Endothelial cell of umbilical vein (primary cell): ENCODE measurements around the gene PRDM16. TPM values are rescaled to one million over a fixed set of nuclear protein-coding genes. Genes with fewer than 3 reads are reported as not detected.

Source experiments
- BruUV-seq: library from RNA; stranded (reverse); fragments of 400-500 nt; replicated peaks from 2 replicates; lab custom pipeline; 2021; lab: Mats Ljungman, UMichigan
- CTCF ChIA-PET: fragments of 300-600, 350-600 bp; sonication (Branson Sonifier 250); formaldehyde crosslinking; loops from one replicate; lab custom pipeline; 2021; ENCODE audit warnings: antibody characterized with exemption, inconsistent platforms; lab: Charles Lee
- POLR2A ChIA-PET: fragments of 300-600, 350-600 bp; sonication (Branson Sonifier 250); formaldehyde crosslinking; loops from one replicate; lab custom pipeline; 2021; ENCODE audit warnings: antibody characterized with exemption, inconsistent platforms; lab: Charles Lee
- DNase-seq: peaks from one replicate; pipeline ENCODE4 v3.0.0-alpha.2; 2011; ENCODE audit warnings: low read depth, low spot score
- FAIRE-seq: peaks from 2 replicates; lab custom pipeline; 2011; peaks lifted over from hg19 to GRCh38; lab: Jason Lieb, UNC
- H2AFZ ChIP-seq: 2 replicates; pipeline ENCODE4 v1.6.0; 2012; ENCODE audit warnings: low read depth, low read length, control low read depth, inconsistent platforms
- H3K27ac ChIP-seq: 2 replicates; pipeline ENCODE4 v1.5.1; 2011; ENCODE audit warnings: low read depth, mild to moderate bottlenecking, control low read depth, low read length, moderate library complexity; ENCODE audit not compliant: insufficient read depth
- H3K27me3 ChIP-seq, 2 experiments: 2 replicates each; pipeline versions ENCODE4 v1.6.0 to v1.6.1; 2011; ENCODE audit warnings: low read length in 2 of 2, mixed read lengths in 1 of 2; ENCODE audit not compliant: control insufficient read depth in 2 of 2, insufficient read depth in 2 of 2
- H3K36me3 ChIP-seq, 2 experiments: 2 replicates in 1 of 2; 3 replicates in 1 of 2; pipeline ENCODE4 v1.5.1; 2011; ENCODE audit warnings: low read length in 2 of 2, mild to moderate bottlenecking in 1 of 2, moderate library complexity in 1 of 2; ENCODE audit not compliant: control insufficient read depth in 2 of 2, insufficient read depth in 2 of 2; ENCODE audit errors: extremely low read depth in 1 of 2
- H3K4me1 ChIP-seq: 3 replicates; pipeline ENCODE4 v1.5.1; 2011; ENCODE audit warnings: mild to moderate bottlenecking, low read length; ENCODE audit not compliant: control insufficient read depth, insufficient read depth; ENCODE audit errors: extremely low read depth
- H3K4me2 ChIP-seq: 2 replicates; pipeline ENCODE4 v1.6.1; 2011; ENCODE audit warnings: low read length, control low read depth, mixed read lengths; ENCODE audit not compliant: insufficient read depth
- H3K4me3 ChIP-seq, 3 experiments: fragments of 200-600 bp in 1 of 3; sonication (generic), shearing (Covaris generic) in 1 of 3; replicated peaks in 1 of 3; 2 replicates each; pipeline ENCODE4 v1.5.1; 2011 to 2016; ENCODE audit warnings: control low read depth in 3 of 3, low read length in 3 of 3, mild to moderate bottlenecking in 2 of 3, inconsistent platforms in 1 of 3, low read depth in 1 of 3, moderate library complexity in 1 of 3; ENCODE audit not compliant: insufficient read depth in 1 of 3
- H3K79me2 ChIP-seq: 2 replicates; pipeline ENCODE4 v1.6.0; 2012; ENCODE audit warnings: low read length, inconsistent platforms; ENCODE audit not compliant: control insufficient read depth, insufficient read depth
- H3K9ac ChIP-seq: replicated peaks from 2 replicates; pipeline ENCODE3; 2011; ENCODE audit warnings: low read length, control low read depth; ENCODE audit not compliant: insufficient read depth; ENCODE audit errors: extremely low read depth
- H3K9me1 ChIP-seq: replicated peaks from 3 replicates; pipeline ENCODE4 v1.6.0; 2011; ENCODE audit warnings: mild to moderate bottlenecking, low read length; ENCODE audit not compliant: control insufficient read depth, insufficient read depth; ENCODE audit errors: extremely low read depth
- H3K9me3 ChIP-seq: replicated peaks from 2 replicates; pipeline ENCODE4 v1.5.1; 2012; ENCODE audit warnings: low read length, inconsistent platforms; ENCODE audit not compliant: control insufficient read depth, insufficient read depth
- H4K20me1 ChIP-seq: replicated peaks from 2 replicates; pipeline ENCODE3; 2011; ENCODE audit warnings: mild to moderate bottlenecking, low read length; ENCODE audit not compliant: control insufficient read depth, insufficient read depth; ENCODE audit errors: extremely low read depth
- EZH2 ChIP-seq: IDR thresholded peaks from 2 replicates; pipeline ENCODE4 v1.6.1; 2012; ENCODE audit warnings: borderline replicate concordance, low read depth, mild to moderate bottlenecking, moderate library complexity, low read length, inconsistent platforms; ENCODE audit not compliant: severe bottlenecking
- GATA2 ChIP-seq: IDR thresholded peaks from 2 replicates; pipeline ENCODE4 v1.7.0; 2011; ENCODE audit warnings: low read depth, mild to moderate bottlenecking, moderate library complexity, mixed read lengths, low read length; ENCODE audit not compliant: insufficient read length, insufficient read depth
- MYC ChIP-seq: IDR thresholded peaks from one replicate; pipeline ENCODE4 v1.6.1; 2011; ENCODE audit warnings: mild to moderate bottlenecking, low read depth, low read length
- POLR2A ChIP-seq: IDR thresholded peaks from 2 replicates; pipeline ENCODE4 v1.6.1; 2012; ENCODE audit warnings: low read depth, mild to moderate bottlenecking, control low read depth, low read length
- POLR2AphosphoS5 ChIP-seq: IDR thresholded peaks from 2 replicates; pipeline ENCODE4 v1.6.1; 2012; ENCODE audit warnings: low read depth, mild to moderate bottlenecking, control low read depth, low read length, moderate library complexity; ENCODE audit not compliant: insufficient read depth
- dilution Hi-C: fragments of 300-500 bp; cut with MboI; formaldehyde crosslinking; loops from one replicate; pipeline ENCODE4 v1.15.0; 2019; ENCODE audit warnings: low sequenced_read_pairs; ENCODE audit not compliant: extremely low pct_ligation_motif_present
- intact Hi-C: fragments of 100-400 bp; cut with micrococcal nuclease; formaldehyde crosslinking; loops from one replicate; pipeline ENCODE4 v1.10.0; 2022
- polyA plus RNA-seq, 4 experiments: library from polyadenylated mRNA; depleted of rRNA in 3 of 4; stranded (reverse) in 3 of 4; unstranded in 1 of 4; fragments of >200 nt; gene quantifications; 2 replicates each; pipeline versions ENCODE4 v1.2.1 to v1.2.3, GENCODE V29; 2011 to 2012; ENCODE audit warnings: missing spikeins in 1 of 4
- total RNA-seq: library from RNA; stranded (reverse); gene quantifications from 2 replicates; pipeline ENCODE4 v1.2.3, GENCODE V29; 2021
- TF ChIP-seq, protein P1 (sequence below), 2 donors: IDR thresholded peaks; 1 replicate in 1 of 2; 2 replicates in 1 of 2; pipeline ENCODE4 v1.5.1; 2011; ENCODE audit warnings: low read length in 2 of 2, mild to moderate bottlenecking in 2 of 2, moderate library complexity in 2 of 2, control low read depth in 1 of 2, inconsistent platforms in 1 of 2, low read depth in 1 of 2; ENCODE audit not compliant: insufficient read depth in 1 of 2; ENCODE audit errors: extremely low read depth in 1 of 2

Gene PRDM16
- total and polyA plus RNA-seq, 2 donors (not counting 3 experiments of a cell fraction or from before 2014, with no cell fraction given), result not detected

DNA sequence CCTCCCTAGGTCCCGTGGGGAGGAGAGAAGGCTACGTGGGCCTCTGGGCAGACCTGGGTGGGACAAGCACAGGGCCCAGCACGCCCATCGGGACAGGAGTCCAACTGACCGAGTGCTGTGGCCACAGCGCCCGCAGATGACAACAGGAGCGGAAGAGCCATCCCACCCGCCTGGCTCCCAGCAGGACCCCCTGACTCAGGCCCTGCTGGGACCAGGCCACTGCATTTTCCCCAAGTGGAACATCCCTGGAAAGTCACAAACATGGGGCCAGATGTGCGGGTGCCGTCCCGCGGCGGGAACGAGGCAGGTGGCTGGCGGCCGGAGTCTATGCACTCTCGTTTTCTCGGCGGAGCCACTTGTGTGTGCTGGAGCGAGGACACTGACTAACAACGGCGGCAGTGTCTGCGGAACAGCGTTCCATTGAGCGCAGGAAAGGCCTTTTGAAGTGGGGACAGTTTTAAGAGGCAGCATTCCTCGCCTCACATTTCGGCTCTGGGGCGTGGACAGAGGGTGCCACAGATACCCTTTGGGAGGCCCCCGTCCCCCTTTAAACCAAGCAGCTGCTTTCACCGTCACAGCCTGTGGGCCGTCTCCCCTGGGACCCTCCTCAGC is 291.7 kb downstream of the PRDM16 start:
- dilution Hi-C loops, result no loop called here
- H2AFZ ChIP-seq, result no peak overlapping the region
- H3K27me3 ChIP-seq, result no peaks in the 10 kb centered on the region
- CTCF ChIA-PET, result no interaction called here
- BruUV-seq, result no TSS peak
- no peaks in the 10 kb centered on the region for H3K9me3 ChIP-seq
- intact Hi-C loops, result no loop called here
- FAIRE-seq, result no peak
- POLR2A ChIA-PET, result no interaction called here
- no peak overlapping the region for H3K27ac ChIP-seq
- DNase-seq, result no peak
- H3K4me2 ChIP-seq, result no peak overlapping the region
- H3K4me1 ChIP-seq, result no peaks in the 10 kb centered on the region
- no peak overlapping the region for H3K4me3 ChIP-seq
- H4K20me1 ChIP-seq, result no peaks in the 10 kb centered on the region
- H3K79me2 ChIP-seq, result no peaks in the 10 kb centered on the region
- H3K9ac ChIP-seq, result no peak overlapping the region
- TF ChIP-seq POLR2AphosphoS5 (no peak), POLR2A (no peak), EZH2 (no peak), GATA2 (no peak), MYC (no peak)
- TF ChIP-seq, protein P1, sequence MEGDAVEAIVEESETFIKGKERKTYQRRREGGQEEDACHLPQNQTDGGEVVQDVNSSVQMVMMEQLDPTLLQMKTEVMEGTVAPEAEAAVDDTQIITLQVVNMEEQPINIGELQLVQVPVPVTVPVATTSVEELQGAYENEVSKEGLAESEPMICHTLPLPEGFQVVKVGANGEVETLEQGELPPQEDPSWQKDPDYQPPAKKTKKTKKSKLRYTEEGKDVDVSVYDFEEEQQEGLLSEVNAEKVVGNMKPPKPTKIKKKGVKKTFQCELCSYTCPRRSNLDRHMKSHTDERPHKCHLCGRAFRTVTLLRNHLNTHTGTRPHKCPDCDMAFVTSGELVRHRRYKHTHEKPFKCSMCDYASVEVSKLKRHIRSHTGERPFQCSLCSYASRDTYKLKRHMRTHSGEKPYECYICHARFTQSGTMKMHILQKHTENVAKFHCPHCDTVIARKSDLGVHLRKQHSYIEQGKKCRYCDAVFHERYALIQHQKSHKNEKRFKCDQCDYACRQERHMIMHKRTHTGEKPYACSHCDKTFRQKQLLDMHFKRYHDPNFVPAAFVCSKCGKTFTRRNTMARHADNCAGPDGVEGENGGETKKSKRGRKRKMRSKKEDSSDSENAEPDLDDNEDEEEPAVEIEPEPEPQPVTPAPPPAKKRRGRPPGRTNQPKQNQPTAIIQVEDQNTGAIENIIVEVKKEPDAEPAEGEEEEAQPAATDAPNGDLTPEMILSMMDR (IDR thresholded peaks at IDR 0.05; ENCODE audit: extremely low read depth in 1 of 2, insufficient read depth in 1 of 2, low read depth in 1 of 2, low read length in 2 of 2), result no peak
- no peaks in the 10 kb centered on the region for H3K36me3 ChIP-seq
- no peaks in the 10 kb centered on the region for H3K9me1 ChIP-seq
